Upper lobe of left lung (tissue), 6 donors: ENCODE measurements around the gene TBX1. TPM values are rescaled to one million over a fixed set of nuclear protein-coding genes. Genes with fewer than 3 reads are reported as not detected.
A peak's percentile ranks its signal among the peaks of the same experiment; 100 is the strongest.

Source experiments
- ATAC-seq, 2 donors: fragments of 200-7000 bp; cut with Tn5 transposase; one replicate each; pipeline ENCODE4 v1.9.1; 2022; ENCODE audit warnings: mild to moderate bottlenecking in 2 of 2, moderate library complexity in 2 of 2; ENCODE audit not compliant: low FRiP score in 2 of 2
- DNase-seq, 2 donors: peaks; one replicate each; pipeline ENCODE4 v3.0.0-alpha.2; 2019 to 2020
- H3K27ac ChIP-seq, 4 donors: fragments of 200-600 bp; sonication (generic); one replicate each; pipeline ENCODE4 v1.5.1; 2016 to 2019
- H3K27me3 ChIP-seq, 4 donors: fragments of 200-600 bp; sonication (generic); one replicate each; pipeline ENCODE4 v1.5.1; 2017 to 2019
- H3K36me3 ChIP-seq, 4 donors: fragments of 200-600 bp; sonication (generic); one replicate each; pipeline ENCODE4 v1.5.1; 2016 to 2019
- H3K4me1 ChIP-seq, 4 donors: fragments of 200-600 bp; sonication (generic); one replicate each; pipeline ENCODE4 v1.5.1; 2018 to 2019
- H3K4me3 ChIP-seq, 4 donors: fragments of 200-600 bp; sonication (generic); one replicate each; pipeline ENCODE4 v1.5.1; 2017 to 2019; ENCODE audit warnings: mild to moderate bottlenecking in 2 of 4, moderate library complexity in 1 of 4
- H3K9me3 ChIP-seq, 4 donors: fragments of 200-600 bp; sonication (generic); one replicate each; pipeline ENCODE4 v1.5.1; 2018 to 2019
- CTCF ChIP-seq, 6 experiments: fragments of 450-650 bp in 4 of 6; fragments of 200-600 bp in 2 of 6; sonication (generic) in 2 of 6; IDR thresholded peaks; one replicate each; pipeline ENCODE4 v1.5.1; 2016 to 2019; ENCODE audit warnings: antibody characterized with exemption in 6 of 6
- EP300 ChIP-seq, 4 donors: sonication (generic); formaldehyde crosslinking; IDR thresholded peaks; one replicate each; pipeline ENCODE4 v1.5.1; 2017; ENCODE audit warnings: antibody characterized with exemption in 4 of 4, control low read depth in 2 of 4
- POLR2A ChIP-seq, 4 donors: fragments of 450-650 bp; IDR thresholded peaks; one replicate each; pipeline ENCODE4 v1.5.1; 2016 to 2017; ENCODE audit warnings: antibody characterized with exemption in 4 of 4, mild to moderate bottlenecking in 2 of 4
- POLR2AphosphoS5 ChIP-seq, 2 donors: sonication (generic); formaldehyde crosslinking; IDR thresholded peaks; one replicate each; pipeline ENCODE4 v1.5.1; 2017; ENCODE audit warnings: antibody characterized with exemption in 2 of 2
- WGBS, 2 donors: methylation state at CpG; one replicate each; pipeline ENCODE4 v1.1.5; 2017 to 2018; 5-methylcytosine and 5-hydroxymethylcytosine counted together
- total RNA-seq, 6 donors: library from RNA; depleted of rRNA in 4 of 6; stranded (reverse); fragments of >200 nt in 4 of 6; gene quantifications; one replicate each; pipeline versions ENCODE4 v1.1.0 to v1.2.1, GENCODE V29; 2016 to 2021
- donor health status: DM: no; HTN: no; CAD: no; lungs with moderate emphysema.
- donor health status: DM: no; HTN: yes; CAD: no; lungs with severe emphysema.

TBX1 gene
- total RNA-seq, 6 donors from 2014 or later = 1.0 to 12.2 (median 5.4) TPM

DNA sequence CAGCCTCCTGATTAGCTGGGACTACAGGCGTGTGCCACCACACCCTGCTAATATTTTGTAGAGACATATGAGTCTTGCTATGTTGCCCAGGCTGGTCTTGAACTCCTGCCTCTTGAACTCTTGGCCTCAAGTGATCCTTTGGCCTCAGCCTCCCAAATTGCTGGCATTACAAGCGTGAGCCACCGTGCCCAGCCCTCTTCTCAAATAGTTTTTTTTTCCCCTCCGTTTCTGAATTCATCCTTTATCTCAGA, 11.8 kb downstream of the TBX1 start:
- H3K9me3 ChIP-seq = no peaks in the 10 kb centered on the region
- DNase-seq = no peak
- no peak overlapping the region for H3K4me3 ChIP-seq
- H3K36me3 ChIP-seq = no peaks in the 10 kb centered on the region
- H3K27ac ChIP-seq = no peak overlapping the region
- H3K27me3 ChIP-seq = peaks cover 0 to 20% (median 9%) of the 10 kb centered on the region in 4 donors
- TF ChIP-seq POLR2AphosphoS5 (IDR thresholded peaks at IDR 0.05) = no peak
- no peak for TF ChIP-seq CTCF (IDR thresholded peaks at IDR 0.05)
- no peak for TF ChIP-seq EP300 (IDR thresholded peaks at IDR 0.05)
- TF ChIP-seq POLR2A (IDR thresholded peaks at IDR 0.05) = no peak
- peaks cover 5 to 12% (median 12%) of the 10 kb centered on the region in 4 donors for H3K4me1 ChIP-seq
- WGBS, 2 donors = 69 to 80% methylated on average over 4 of the region's 4 CpGs
- ATAC-seq = no peak

DNA sequence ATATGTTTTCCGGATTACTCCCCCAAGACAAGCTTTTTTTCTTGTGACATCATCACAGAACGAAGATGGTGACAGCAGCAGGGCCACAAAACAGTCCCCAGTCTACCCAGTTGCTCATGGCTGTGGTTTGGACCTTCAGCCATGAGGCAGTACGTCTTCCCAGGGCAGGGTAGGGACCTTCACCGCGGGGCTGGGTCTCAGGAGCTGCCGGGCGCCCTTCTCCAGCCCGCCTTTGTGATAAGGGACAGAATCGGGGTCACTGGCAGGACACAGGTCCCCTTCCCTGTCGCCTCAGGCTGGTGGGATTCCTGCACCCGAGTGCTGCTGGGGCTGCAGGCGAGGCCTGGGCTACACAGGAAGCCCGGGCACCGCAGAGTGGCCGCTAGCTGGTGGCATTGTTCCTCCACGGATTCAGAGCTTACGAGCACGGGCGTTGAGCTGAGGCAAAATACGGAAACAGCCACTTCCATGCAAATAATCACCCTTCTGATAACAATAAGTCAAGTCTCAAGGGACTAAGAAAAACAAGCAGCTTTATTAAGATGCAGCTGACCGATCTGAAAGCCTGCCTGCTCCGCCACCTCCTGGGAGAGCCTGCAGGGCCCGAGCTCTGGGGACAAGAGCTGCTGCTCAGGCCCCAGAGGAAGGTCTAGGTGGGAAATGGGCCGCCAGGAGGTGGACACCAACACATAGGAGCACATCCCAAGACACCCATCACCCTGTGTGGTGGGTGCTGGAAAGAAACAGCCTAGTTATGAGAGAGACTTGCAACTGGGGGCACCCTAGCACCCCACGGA, 12.3 kb downstream of the TBX1 start:
- ATAC-seq = no peak
- H3K4me3 ChIP-seq = no peak overlapping the region
- H3K27ac ChIP-seq = no peak overlapping the region
- H3K4me1 ChIP-seq = peaks cover under 1 to 7% (median 6%) of the 10 kb centered on the region in 4 donors
- H3K36me3 ChIP-seq = no peaks in the 10 kb centered on the region
- 47 to 62% methylated on average over 24 to 25 of the region's 25 CpGs for WGBS, 2 donors
- H3K27me3 ChIP-seq = peaks cover 0 to 15% (median 7%) of the 10 kb centered on the region in 4 donors
- H3K9me3 ChIP-seq = no peaks in the 10 kb centered on the region
- TF ChIP-seq EP300 (IDR thresholded peaks at IDR 0.05) (no peak), CTCF (IDR thresholded peaks at IDR 0.05) (no peak), POLR2A (IDR thresholded peaks at IDR 0.05) (no peak), POLR2AphosphoS5 (IDR thresholded peaks at IDR 0.05) (no peak)
- peak in 1 of 2 donors; percentile 78 for DNase-seq

DNA sequence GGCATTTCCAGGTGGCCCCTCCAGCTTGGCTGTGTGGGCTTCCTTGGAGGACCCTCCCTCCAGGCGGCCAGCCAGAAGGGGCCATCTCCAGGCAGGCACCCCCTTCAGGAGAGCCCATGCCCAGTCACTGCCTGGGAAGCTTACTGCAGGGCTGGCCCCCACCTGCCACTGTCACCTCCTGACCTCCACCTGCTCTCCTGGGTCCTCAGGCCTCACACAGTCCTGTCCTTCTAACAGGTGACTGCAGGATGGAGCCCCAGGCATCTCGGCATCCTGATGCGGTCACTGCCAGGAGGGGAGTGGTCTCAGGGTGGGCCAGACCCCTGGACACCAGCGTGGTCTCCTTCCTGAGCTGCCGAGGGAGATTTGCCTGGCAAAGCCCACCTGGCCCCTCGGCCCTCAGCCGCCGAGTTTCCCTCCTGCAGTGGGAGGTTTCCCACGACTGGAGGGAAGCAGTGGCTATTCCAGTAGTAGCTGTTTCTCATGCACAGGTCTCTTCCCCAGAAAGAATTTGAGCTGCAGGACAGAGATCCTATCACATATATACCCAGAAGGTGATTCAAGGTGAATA, 13.0 kb downstream of the TBX1 start:
- DNase-seq (no peak), ATAC-seq (peak in 1 of 2 donors; percentile 12)
- Histone ChIP-seq H3K4me3 (no peak overlapping the region), H3K36me3 (no peaks in the 10 kb centered on the region), H3K4me1 (peaks cover 0 to under 1% (median 0%) of the 10 kb centered on the region in 4 donors), H3K9me3 (no peaks in the 10 kb centered on the region), H3K27ac (no peak overlapping the region), H3K27me3 (peaks cover 0 to 8% (median 3%) of the 10 kb centered on the region in 4 donors)
- 64 to 74% methylated on average over 5 to 9 of the region's 9 CpGs for WGBS, 2 donors
- TF ChIP-seq POLR2A (IDR thresholded peaks at IDR 0.05) = no peak
- no peak for TF ChIP-seq CTCF (IDR thresholded peaks at IDR 0.05)
- TF ChIP-seq EP300 (IDR thresholded peaks at IDR 0.05) = no peak
- no peak for TF ChIP-seq POLR2AphosphoS5 (IDR thresholded peaks at IDR 0.05)

DNA sequence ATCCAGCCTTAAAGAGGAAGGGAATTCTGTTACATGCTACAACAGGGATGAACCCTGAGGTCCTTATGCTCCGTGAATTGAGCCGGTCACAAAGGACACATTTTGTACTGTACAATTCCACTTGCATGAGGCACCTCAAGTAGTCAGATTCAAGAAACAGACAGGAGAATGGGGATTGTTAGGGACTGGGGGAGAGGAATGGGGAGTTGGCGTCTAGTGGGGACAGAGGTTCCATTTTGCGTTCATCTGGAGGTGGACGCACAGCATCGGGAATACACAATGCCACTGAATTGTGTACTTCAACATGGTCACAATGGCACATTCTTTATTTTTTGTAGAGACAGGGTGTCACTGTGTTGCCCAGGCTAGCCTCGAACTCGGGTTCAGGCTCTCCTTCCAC, 14.1 kb downstream of the TBX1 start:
- peaks cover 0 to 5% (median under 1%) of the 10 kb centered on the region in 4 donors for H3K27me3 ChIP-seq
- H3K27ac ChIP-seq = no peak overlapping the region
- ATAC-seq (no peak), DNase-seq (no peak)
- no peaks in the 10 kb centered on the region for H3K9me3 ChIP-seq
- TF ChIP-seq POLR2A (IDR thresholded peaks at IDR 0.05) (no peak), CTCF (IDR thresholded peaks at IDR 0.05) (no peak)
- 93 to 95% methylated on average over 8 of the region's 8 CpGs for WGBS, 2 donors
- no peak overlapping the region for H3K4me3 ChIP-seq
- H3K36me3 ChIP-seq = no peaks in the 10 kb centered on the region
- H3K4me1 ChIP-seq = no peaks in the 10 kb centered on the region
